Adrenal gland (tissue), 5 donors: ENCODE measurements around the gene FGFRL1.

Source experiments
- POLR2A ChIP-seq, 2 donors: fragments of 450-650 bp; IDR thresholded peaks; one replicate each; pipeline ENCODE4 v1.6.1; 2017; ENCODE audit warnings: antibody characterized with exemption in 2 of 2, mild to moderate bottlenecking in 2 of 2, moderate library complexity in 1 of 2
- TF ChIP-seq, protein P1 (sequence below), 6 experiments: fragments of 450-650 bp in 4 of 6; fragments of 200-600 bp in 2 of 6; sonication (generic) in 1 of 6; IDR thresholded peaks; 1 replicate in 5 of 6; 2 replicates in 1 of 6; pipeline versions ENCODE4 v1.5.1 to v1.8.0; 2016 to 2021; ENCODE audit warnings: antibody characterized with exemption in 6 of 6, mild to moderate bottlenecking in 2 of 6, moderate library complexity in 1 of 6
- donor health status: DM: no; HTN: no; CAD: no.

DNA sequence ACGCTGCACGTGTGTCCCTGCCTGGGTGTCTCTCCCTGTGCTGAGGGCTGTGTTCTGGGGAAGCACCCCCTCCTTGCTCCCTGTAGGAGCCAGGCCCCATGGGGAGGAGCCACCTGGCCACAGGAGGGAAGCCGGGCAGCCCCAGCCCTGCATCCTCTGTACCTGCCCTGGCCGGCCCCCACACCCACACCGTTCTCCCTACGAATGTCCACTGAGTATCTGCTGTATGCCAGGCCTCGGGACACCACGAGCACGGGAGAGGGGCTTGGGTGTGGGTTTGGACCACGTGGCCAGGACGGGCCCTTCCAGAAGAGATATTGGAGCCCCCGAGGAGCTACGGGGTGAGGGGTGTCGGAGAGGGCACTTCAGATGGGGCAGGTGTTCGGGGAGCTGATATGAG, 6.3 kb downstream of the FGFRL1 start:
- TF ChIP-seq, protein P1, sequence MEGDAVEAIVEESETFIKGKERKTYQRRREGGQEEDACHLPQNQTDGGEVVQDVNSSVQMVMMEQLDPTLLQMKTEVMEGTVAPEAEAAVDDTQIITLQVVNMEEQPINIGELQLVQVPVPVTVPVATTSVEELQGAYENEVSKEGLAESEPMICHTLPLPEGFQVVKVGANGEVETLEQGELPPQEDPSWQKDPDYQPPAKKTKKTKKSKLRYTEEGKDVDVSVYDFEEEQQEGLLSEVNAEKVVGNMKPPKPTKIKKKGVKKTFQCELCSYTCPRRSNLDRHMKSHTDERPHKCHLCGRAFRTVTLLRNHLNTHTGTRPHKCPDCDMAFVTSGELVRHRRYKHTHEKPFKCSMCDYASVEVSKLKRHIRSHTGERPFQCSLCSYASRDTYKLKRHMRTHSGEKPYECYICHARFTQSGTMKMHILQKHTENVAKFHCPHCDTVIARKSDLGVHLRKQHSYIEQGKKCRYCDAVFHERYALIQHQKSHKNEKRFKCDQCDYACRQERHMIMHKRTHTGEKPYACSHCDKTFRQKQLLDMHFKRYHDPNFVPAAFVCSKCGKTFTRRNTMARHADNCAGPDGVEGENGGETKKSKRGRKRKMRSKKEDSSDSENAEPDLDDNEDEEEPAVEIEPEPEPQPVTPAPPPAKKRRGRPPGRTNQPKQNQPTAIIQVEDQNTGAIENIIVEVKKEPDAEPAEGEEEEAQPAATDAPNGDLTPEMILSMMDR (IDR thresholded peaks at IDR 0.05): no peak
- no peak for TF ChIP-seq POLR2A (IDR thresholded peaks at IDR 0.05)
